Neural progenitor cell (in vitro differentiated cells): Measurements from ENCODE around the gene SBNO1.
"Not testable (repeated sequence)": the region's sequence is repeated elsewhere in the genome, so short reads cannot be mapped to it uniquely, and the experiment has no call there.

Experiments used
- EZH2 ChIP-seq: fragments of 200-600 bp; sonication (generic); IDR thresholded peaks from 2 replicates; pipeline ENCODE4 v1.6.1; 2017; ENCODE audit warnings: antibody characterized with exemption, mild to moderate bottlenecking, moderate library complexity
- TF ChIP-seq, protein P1 (sequence below): fragments of 200-600 bp; sonication (generic); IDR thresholded peaks from 2 replicates; pipeline ENCODE4 v1.5.1; 2017; ENCODE audit warnings: antibody characterized with exemption, mild to moderate bottlenecking

GRCh38 chr12:123252365-123252764 is 112.3 kb downstream of the SBNO1 start:
- TF ChIP-seq, protein P1, sequence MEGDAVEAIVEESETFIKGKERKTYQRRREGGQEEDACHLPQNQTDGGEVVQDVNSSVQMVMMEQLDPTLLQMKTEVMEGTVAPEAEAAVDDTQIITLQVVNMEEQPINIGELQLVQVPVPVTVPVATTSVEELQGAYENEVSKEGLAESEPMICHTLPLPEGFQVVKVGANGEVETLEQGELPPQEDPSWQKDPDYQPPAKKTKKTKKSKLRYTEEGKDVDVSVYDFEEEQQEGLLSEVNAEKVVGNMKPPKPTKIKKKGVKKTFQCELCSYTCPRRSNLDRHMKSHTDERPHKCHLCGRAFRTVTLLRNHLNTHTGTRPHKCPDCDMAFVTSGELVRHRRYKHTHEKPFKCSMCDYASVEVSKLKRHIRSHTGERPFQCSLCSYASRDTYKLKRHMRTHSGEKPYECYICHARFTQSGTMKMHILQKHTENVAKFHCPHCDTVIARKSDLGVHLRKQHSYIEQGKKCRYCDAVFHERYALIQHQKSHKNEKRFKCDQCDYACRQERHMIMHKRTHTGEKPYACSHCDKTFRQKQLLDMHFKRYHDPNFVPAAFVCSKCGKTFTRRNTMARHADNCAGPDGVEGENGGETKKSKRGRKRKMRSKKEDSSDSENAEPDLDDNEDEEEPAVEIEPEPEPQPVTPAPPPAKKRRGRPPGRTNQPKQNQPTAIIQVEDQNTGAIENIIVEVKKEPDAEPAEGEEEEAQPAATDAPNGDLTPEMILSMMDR: not testable (repeated sequence)
- not testable (repeated sequence) for TF ChIP-seq EZH2
